Upper lobe of left lung (tissue), 6 donors: ENCODE data around the gene IVL. TPM values are rescaled to one million over a fixed set of nuclear protein-coding genes. Genes with fewer than 3 reads are reported as not detected.

Experiments
- ATAC-seq, 2 donors: fragments of 200-7000 bp; cut with Tn5 transposase; one replicate each; pipeline ENCODE4 v1.9.1; 2022; ENCODE audit warnings: mild to moderate bottlenecking in 2 of 2, moderate library complexity in 2 of 2; ENCODE audit not compliant: low FRiP score in 2 of 2
- DNase-seq, 2 donors: peaks; one replicate each; pipeline ENCODE4 v3.0.0-alpha.2; 2019 to 2020
- H3K27ac ChIP-seq, 4 donors: fragments of 200-600 bp; sonication (generic); one replicate each; pipeline ENCODE4 v1.5.1; 2016 to 2019
- H3K27me3 ChIP-seq, 4 donors: fragments of 200-600 bp; sonication (generic); one replicate each; pipeline ENCODE4 v1.5.1; 2017 to 2019
- H3K36me3 ChIP-seq, 4 donors: fragments of 200-600 bp; sonication (generic); one replicate each; pipeline ENCODE4 v1.5.1; 2016 to 2019
- H3K4me1 ChIP-seq, 4 donors: fragments of 200-600 bp; sonication (generic); one replicate each; pipeline ENCODE4 v1.5.1; 2018 to 2019
- H3K4me3 ChIP-seq, 4 donors: fragments of 200-600 bp; sonication (generic); one replicate each; pipeline ENCODE4 v1.5.1; 2017 to 2019; ENCODE audit warnings: mild to moderate bottlenecking in 2 of 4, moderate library complexity in 1 of 4
- H3K9me3 ChIP-seq, 4 donors: fragments of 200-600 bp; sonication (generic); one replicate each; pipeline ENCODE4 v1.5.1; 2018 to 2019
- EP300 ChIP-seq, 4 donors: sonication (generic); formaldehyde crosslinking; IDR thresholded peaks; one replicate each; pipeline ENCODE4 v1.5.1; 2017; ENCODE audit warnings: antibody characterized with exemption in 4 of 4, control low read depth in 2 of 4
- POLR2A ChIP-seq, 4 donors: fragments of 450-650 bp; IDR thresholded peaks; one replicate each; pipeline ENCODE4 v1.5.1; 2016 to 2017; ENCODE audit warnings: antibody characterized with exemption in 4 of 4, mild to moderate bottlenecking in 2 of 4
- POLR2AphosphoS5 ChIP-seq, 2 donors: sonication (generic); formaldehyde crosslinking; IDR thresholded peaks; one replicate each; pipeline ENCODE4 v1.5.1; 2017; ENCODE audit warnings: antibody characterized with exemption in 2 of 2
- WGBS, 2 donors: methylation state at CpG; one replicate each; pipeline ENCODE4 v1.1.5; 2017 to 2018; 5-methylcytosine and 5-hydroxymethylcytosine counted together
- total RNA-seq, 6 donors: library from RNA; depleted of rRNA in 4 of 6; stranded (reverse); fragments of >200 nt in 4 of 6; gene quantifications; one replicate each; pipeline versions ENCODE4 v1.1.0 to v1.2.1, GENCODE V29; 2016 to 2021
- TF ChIP-seq, protein P1 (sequence below), 6 experiments: fragments of 450-650 bp in 4 of 6; fragments of 200-600 bp in 2 of 6; sonication (generic) in 2 of 6; IDR thresholded peaks; one replicate each; pipeline ENCODE4 v1.5.1; 2016 to 2019; ENCODE audit warnings: antibody characterized with exemption in 6 of 6
- donor health status: DM: no; HTN: no; CAD: no; lungs with moderate emphysema.
- donor health status: DM: no; HTN: yes; CAD: no; lungs with severe emphysema.

Gene IVL
- total RNA-seq, 6 donors from 2014 or later, result 0.23 to 0.69 (median 0.35) TPM; not detected in 2

DNA sequence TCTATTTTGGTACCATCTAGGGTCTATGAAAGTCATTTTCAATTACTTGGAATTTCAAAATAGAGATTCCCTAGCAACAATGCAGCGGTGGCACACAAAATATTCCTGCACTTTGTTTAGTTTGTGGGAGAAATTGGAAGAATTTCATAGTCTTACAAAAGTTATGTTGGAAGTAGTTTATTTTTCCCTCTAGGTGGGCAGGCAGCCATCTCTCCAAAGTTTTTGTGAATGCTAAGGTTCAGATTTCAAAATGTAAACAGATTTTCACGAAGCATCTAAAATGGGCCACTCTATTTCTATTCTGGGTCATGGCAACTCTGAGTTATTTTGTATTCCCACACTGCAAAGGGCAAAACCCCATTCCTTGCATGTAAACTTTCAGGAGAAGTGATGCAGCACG is 22.3 kb upstream of the IVL start:
- no peak for TF ChIP-seq EP300 (IDR thresholded peaks at IDR 0.05)
- no peak for TF ChIP-seq POLR2AphosphoS5 (IDR thresholded peaks at IDR 0.05)
- TF ChIP-seq, protein P1, sequence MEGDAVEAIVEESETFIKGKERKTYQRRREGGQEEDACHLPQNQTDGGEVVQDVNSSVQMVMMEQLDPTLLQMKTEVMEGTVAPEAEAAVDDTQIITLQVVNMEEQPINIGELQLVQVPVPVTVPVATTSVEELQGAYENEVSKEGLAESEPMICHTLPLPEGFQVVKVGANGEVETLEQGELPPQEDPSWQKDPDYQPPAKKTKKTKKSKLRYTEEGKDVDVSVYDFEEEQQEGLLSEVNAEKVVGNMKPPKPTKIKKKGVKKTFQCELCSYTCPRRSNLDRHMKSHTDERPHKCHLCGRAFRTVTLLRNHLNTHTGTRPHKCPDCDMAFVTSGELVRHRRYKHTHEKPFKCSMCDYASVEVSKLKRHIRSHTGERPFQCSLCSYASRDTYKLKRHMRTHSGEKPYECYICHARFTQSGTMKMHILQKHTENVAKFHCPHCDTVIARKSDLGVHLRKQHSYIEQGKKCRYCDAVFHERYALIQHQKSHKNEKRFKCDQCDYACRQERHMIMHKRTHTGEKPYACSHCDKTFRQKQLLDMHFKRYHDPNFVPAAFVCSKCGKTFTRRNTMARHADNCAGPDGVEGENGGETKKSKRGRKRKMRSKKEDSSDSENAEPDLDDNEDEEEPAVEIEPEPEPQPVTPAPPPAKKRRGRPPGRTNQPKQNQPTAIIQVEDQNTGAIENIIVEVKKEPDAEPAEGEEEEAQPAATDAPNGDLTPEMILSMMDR (IDR thresholded peaks at IDR 0.05), result no peak
- no peak for TF ChIP-seq POLR2A (IDR thresholded peaks at IDR 0.05)

DNA sequence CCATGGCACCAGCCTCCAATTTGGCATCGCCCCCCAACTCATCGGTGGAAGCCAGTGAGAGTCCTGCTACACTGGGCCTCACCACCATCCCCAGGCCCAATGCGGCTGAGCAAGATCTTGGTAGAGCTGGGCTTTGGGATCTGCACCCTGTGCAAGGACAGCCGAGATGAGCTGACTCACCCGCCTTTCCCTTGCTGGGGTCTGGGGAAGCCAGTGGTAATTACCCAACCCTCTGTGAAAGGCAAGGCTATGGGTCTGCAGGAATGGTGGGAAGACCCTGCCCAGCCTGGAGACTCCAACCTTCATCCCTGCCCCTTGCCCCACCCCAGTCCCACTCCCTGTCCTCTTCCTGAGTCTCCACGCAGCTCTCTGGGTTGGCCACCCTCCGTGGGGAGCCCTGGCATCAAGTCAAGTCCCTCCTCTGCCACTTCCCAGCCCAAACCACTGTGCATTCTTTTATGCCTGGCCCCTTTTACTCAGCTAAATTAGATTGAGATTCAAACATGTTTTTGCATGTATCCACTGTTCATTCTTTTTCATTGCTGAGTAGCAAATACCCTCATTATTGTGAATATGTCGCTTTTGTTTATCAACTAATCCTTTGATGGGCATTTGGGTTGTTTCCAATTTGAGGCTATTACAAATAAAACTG is 21.5 kb upstream of the IVL start:
- WGBS, 2 donors, result 60 to 73% methylated on average over 5 to 8 of the region's 8 CpGs
- Histone ChIP-seq H3K27me3 (no peaks in the 10 kb centered on the region), H3K9me3 (no peaks in the 10 kb centered on the region), H3K27ac (no peak overlapping the region), H3K4me3 (no peak overlapping the region), H3K4me1 (no peaks in the 10 kb centered on the region), H3K36me3 (no peaks in the 10 kb centered on the region)
- no peak for DNase-seq
- TF ChIP-seq POLR2AphosphoS5 (IDR thresholded peaks at IDR 0.05), result no peak
- TF ChIP-seq, protein P1 (IDR thresholded peaks at IDR 0.05), result no peak
- TF ChIP-seq POLR2A (IDR thresholded peaks at IDR 0.05), result no peak
- peak in 1 of 2 donors; percentile 43 for ATAC-seq

More for the DNA sequence above, 22.3 kb upstream of the IVL start:
- no peaks in the 10 kb centered on the region for H3K27me3 ChIP-seq
- no peaks in the 10 kb centered on the region for H3K4me1 ChIP-seq
- no peaks in the 10 kb centered on the region for H3K9me3 ChIP-seq
- H3K27ac ChIP-seq, result no peak overlapping the region
- WGBS, 2 donors, result 43 to 47% methylated on average over 3 of the region's 3 CpGs
- no peak overlapping the region for H3K4me3 ChIP-seq
- ATAC-seq (no peak), DNase-seq (no peak)
- no peaks in the 10 kb centered on the region for H3K36me3 ChIP-seq

DNA sequence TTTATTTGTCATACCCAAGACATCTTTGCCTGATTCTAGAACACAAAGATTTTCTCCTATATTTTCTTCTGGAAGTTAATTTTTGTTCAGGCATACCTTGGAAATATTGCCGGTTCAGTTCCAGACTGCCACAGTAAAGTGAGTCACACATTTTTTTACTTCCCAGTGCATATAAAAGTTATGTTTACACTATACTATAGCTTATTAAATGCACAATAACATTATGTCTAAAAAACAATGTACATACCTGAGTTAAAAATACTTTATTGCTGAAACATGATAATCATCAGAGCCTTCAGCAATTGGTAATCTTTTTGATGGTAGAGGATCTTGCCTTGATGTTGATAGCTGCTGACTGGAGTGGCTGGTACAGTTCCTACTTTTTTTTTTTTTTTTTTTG is 20.2 kb upstream of the IVL start:
- H3K4me3 ChIP-seq, result no peak overlapping the region
- no peaks in the 10 kb centered on the region for H3K36me3 ChIP-seq
- no peaks in the 10 kb centered on the region for H3K9me3 ChIP-seq
- H3K27me3 ChIP-seq, result no peaks in the 10 kb centered on the region
- DNase-seq (no peak), ATAC-seq (no peak)
- 87 to 92% methylated on average over 1 of the region's 1 CpG for WGBS, 2 donors
- TF ChIP-seq POLR2AphosphoS5 (IDR thresholded peaks at IDR 0.05) (no peak), POLR2A (IDR thresholded peaks at IDR 0.05) (no peak), EP300 (IDR thresholded peaks at IDR 0.05) (no peak)
- TF ChIP-seq, protein P1 (IDR thresholded peaks at IDR 0.05), result no peak
- no peak overlapping the region for H3K27ac ChIP-seq
- no peaks in the 10 kb centered on the region for H3K4me1 ChIP-seq

DNA sequence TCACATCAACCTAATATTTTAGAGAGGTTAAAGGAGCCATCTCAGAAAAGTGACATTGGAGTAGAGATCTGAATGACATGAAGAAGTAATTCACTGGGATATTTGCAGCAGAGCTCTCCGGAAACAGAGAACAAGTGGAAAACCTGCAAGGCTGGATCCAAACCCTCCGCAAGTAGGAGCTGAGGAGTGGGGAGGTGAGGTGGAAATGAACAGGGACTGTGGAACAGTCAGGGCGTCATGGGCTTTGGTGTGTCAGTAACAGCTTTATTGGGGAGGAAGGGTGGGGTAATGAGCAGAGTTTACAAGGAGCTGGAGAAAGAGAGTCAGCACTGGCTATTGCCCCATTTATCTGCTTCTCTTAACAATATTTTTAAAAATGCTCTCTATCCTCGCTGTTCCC is 9.3 kb upstream of the IVL start:
- H3K4me1 ChIP-seq, result no peaks in the 10 kb centered on the region
- H3K4me3 ChIP-seq, result no peak overlapping the region
- H3K36me3 ChIP-seq, result no peaks in the 10 kb centered on the region
- no peaks in the 10 kb centered on the region for H3K9me3 ChIP-seq
- TF ChIP-seq POLR2AphosphoS5 (IDR thresholded peaks at IDR 0.05), result no peak
- TF ChIP-seq POLR2A (IDR thresholded peaks at IDR 0.05), result no peak
- TF ChIP-seq EP300 (IDR thresholded peaks at IDR 0.05), result no peak
- no peaks in the 10 kb centered on the region for H3K27me3 ChIP-seq
- ATAC-seq, result no peak
- no peak for DNase-seq
- H3K27ac ChIP-seq, result no peak overlapping the region
- 83 to 86% methylated on average over 4 of the region's 4 CpGs for WGBS, 2 donors

DNA sequence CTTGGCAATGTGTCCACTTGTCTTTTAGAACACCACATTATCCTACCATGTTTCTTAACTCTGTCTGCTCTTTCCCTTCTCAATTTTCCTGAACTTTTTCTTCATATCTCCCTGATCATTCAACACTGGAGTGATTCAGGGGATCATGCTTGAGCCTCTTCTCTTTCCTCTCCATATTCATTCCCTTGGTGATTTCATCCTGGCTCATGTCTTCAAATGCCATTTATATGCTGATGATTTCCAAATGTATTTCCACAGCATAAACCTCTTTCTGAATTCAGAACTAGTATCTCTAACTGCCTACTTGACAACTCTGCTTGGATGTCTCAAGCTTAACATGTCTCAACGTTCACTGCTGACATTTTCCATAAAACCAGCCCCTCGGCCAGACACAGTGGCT is 8.5 kb upstream of the IVL start:
- Histone ChIP-seq H3K27me3 (no peaks in the 10 kb centered on the region), H3K4me3 (no peak overlapping the region), H3K36me3 (no peaks in the 10 kb centered on the region), H3K9me3 (no peaks in the 10 kb centered on the region), H3K27ac (no peak overlapping the region), H3K4me1 (no peaks in the 10 kb centered on the region)
- WGBS, 2 donors, result 48 to 80% methylated on average over 2 of the region's 2 CpGs
- DNase-seq (no peak), ATAC-seq (no peak)
- TF ChIP-seq POLR2AphosphoS5 (IDR thresholded peaks at IDR 0.05) (no peak), EP300 (IDR thresholded peaks at IDR 0.05) (no peak), POLR2A (IDR thresholded peaks at IDR 0.05) (no peak)
- TF ChIP-seq, protein P1 (IDR thresholded peaks at IDR 0.05), result no peak
